Testis (tissue), 3 donors: ENCODE results near the gene NOS3. TPM values are rescaled to one million over a fixed set of nuclear protein-coding genes. Genes with fewer than 3 reads are reported as not detected.

ENCODE experiments used
- DNase-seq: peaks from one replicate; pipeline ENCODE4 v3.0.0-alpha.2; 2019
- H3K27ac ChIP-seq, 2 donors: fragments of 200-600 bp; sonication (generic); one replicate each; pipeline ENCODE4 v1.5.1; 2019
- H3K27me3 ChIP-seq: fragments of 200-600 bp; sonication (generic); one replicate; pipeline ENCODE4 v1.5.1; 2019
- H3K36me3 ChIP-seq: fragments of 200-600 bp; sonication (generic); one replicate; pipeline ENCODE4 v1.5.1; 2017; ENCODE audit warnings: low read depth; ENCODE audit errors: missing control alignments
- H3K4me1 ChIP-seq: fragments of 200-600 bp; sonication (generic); one replicate; pipeline ENCODE4 v1.5.1; 2019
- H3K4me3 ChIP-seq, 2 donors: fragments of 200-600 bp; sonication (generic); one replicate each; pipeline ENCODE4 v1.5.1; 2017 to 2019
- H3K9me3 ChIP-seq: fragments of 200-600 bp; sonication (generic); one replicate; pipeline ENCODE4 v1.5.1; 2017
- CTCF ChIP-seq, 3 experiments: fragments of 450-650 bp in 2 of 3; fragments of 200-600 bp in 1 of 3; sonication (generic) in 1 of 3; IDR thresholded peaks; one replicate each; pipeline ENCODE4 v1.5.1; 2016 to 2019; ENCODE audit warnings: antibody characterized with exemption in 3 of 3, mild to moderate bottlenecking in 2 of 3, moderate library complexity in 1 of 3
- POLR2A ChIP-seq: fragments of 450-650 bp; IDR thresholded peaks from one replicate; pipeline ENCODE4 v1.6.1; 2017; ENCODE audit warnings: antibody characterized with exemption, mild to moderate bottlenecking, moderate library complexity
- WGBS, 2 donors: methylation state at CpG; one replicate each; pipeline ENCODE4 v1.1.5; 2018; 5-methylcytosine and 5-hydroxymethylcytosine counted together
- intact Hi-C: fragments of 100-400 bp; cut with DNase I; formaldehyde crosslinking; loops from one replicate; pipeline ENCODE4 v1.15.1; 2023; ENCODE audit warnings: low total_unique reads
- polyA plus RNA-seq: library from polyadenylated mRNA; stranded (reverse); fragments of 350-450 nt; fragmentation: Illumina TruSeq; extraction: RNeasy Lipid Tissue Mini Kit (QIAGEN cat#74804); gene quantifications from one replicate; pipeline ENCODE4 v1.2.3, GENCODE V29; 2014; ENCODE audit warnings: low read depth, low replicate concordance; ENCODE audit not compliant: insufficient read depth
- total RNA-seq, 2 donors: library from RNA; depleted of rRNA; stranded (reverse); fragments of >200 nt; gene quantifications; one replicate each; pipeline ENCODE4 v1.2.3, GENCODE V29; 2016

NOS3 gene
- total and polyA plus RNA-seq, 3 donors from 2014 or later = 19.5 to 36.6 (median 25.0) TPM

GRCh38 chr7:151006590-151007300 is 15.9 kb downstream of the NOS3 start:
- H3K36me3 ChIP-seq = no peaks in the 10 kb centered on the region
- no peak overlapping the region for H3K4me3 ChIP-seq
- no peak for DNase-seq
- no peaks in the 10 kb centered on the region for H3K9me3 ChIP-seq
- intact Hi-C loops = no loop called here
- 92 to 96% methylated on average over 12 to 23 of the region's 23 CpGs for WGBS, 2 donors
- H3K27me3 ChIP-seq = no peaks in the 10 kb centered on the region
- H3K27ac ChIP-seq = no peak overlapping the region
- TF ChIP-seq CTCF (IDR thresholded peaks at IDR 0.05) (no peak), POLR2A (no peak)
- peaks cover 4% of the 10 kb centered on the region for H3K4me1 ChIP-seq

GRCh38 chr7:151007469-151007898 is 16.7 kb downstream of the NOS3 start:
- WGBS, 2 donors = 67 to 83% methylated on average over 6 to 7 of the region's 7 CpGs
- intact Hi-C loops = no loop called here

GRCh38 chr7:151008143-151008510 is 17.3 kb downstream of the NOS3 start:
- no peaks in the 10 kb centered on the region for H3K27me3 ChIP-seq
- peak overlapping the region; percentile 6 to 29 for H3K4me3 ChIP-seq
- TF ChIP-seq CTCF (IDR thresholded peaks at IDR 0.05) = no peak
- no peak for TF ChIP-seq POLR2A
- H3K4me1 ChIP-seq = peaks cover 6% of the 10 kb centered on the region
- WGBS, 2 donors = 23 to 29% methylated on average over 11 of the region's 11 CpGs
- intact Hi-C loops = no loop called here
- no peaks in the 10 kb centered on the region for H3K9me3 ChIP-seq
- no peaks in the 10 kb centered on the region for H3K36me3 ChIP-seq
- peak; percentile 53 for DNase-seq
- peak overlapping the region in 1 of 2 donors; percentile 63 for H3K27ac ChIP-seq

More at GRCh38 chr7:151007469-151007898, 16.7 kb downstream of the NOS3 start:
- H3K27me3 ChIP-seq = no peaks in the 10 kb centered on the region
- no peak for TF ChIP-seq CTCF (IDR thresholded peaks at IDR 0.05)
- no peak for TF ChIP-seq POLR2A
- no peaks in the 10 kb centered on the region for H3K36me3 ChIP-seq
- no peaks in the 10 kb centered on the region for H3K9me3 ChIP-seq
- peaks cover 4% of the 10 kb centered on the region for H3K4me1 ChIP-seq
- H3K27ac ChIP-seq = no peak overlapping the region
- H3K4me3 ChIP-seq = no peak overlapping the region
- no peak for DNase-seq

GRCh38 chr7:151008511-151009323 is 17.9 kb downstream of the NOS3 start:
- no peak for TF ChIP-seq POLR2A
- TF ChIP-seq CTCF (IDR thresholded peaks at IDR 0.05) = peak; percentile 89 to 92 (median 89)
- Histone ChIP-seq H3K27ac (peak overlapping the region in 1 of 2 donors; percentile 63), H3K36me3 (no peaks in the 10 kb centered on the region), H3K4me1 (peaks cover 7% of the 10 kb centered on the region), H3K27me3 (no peaks in the 10 kb centered on the region), H3K9me3 (no peaks in the 10 kb centered on the region), H3K4me3 (peak overlapping the region; percentile 6 to 29)
- intact Hi-C loops = no loop called here
- DNase-seq = peak; percentile 87
- 24 to 26% methylated on average over 22 to 40 of the region's 40 CpGs for WGBS, 2 donors
